H1 (cell line): ENCODE data around the gene RUFY2. TPM values are rescaled to one million over a fixed set of nuclear protein-coding genes. Genes with fewer than 3 reads are reported as not detected.

Source experiments
- CTCF ChIA-PET: fragments of 300-600 bp; sonication (Branson Sonifier 250); formaldehyde crosslinking; loops from one replicate; lab custom pipeline; 2021; ENCODE audit not compliant: partially characterized antibody; lab: Charles Lee
- POLR2A ChIA-PET: fragments of 300-600 bp; sonication (Branson Sonifier 250); formaldehyde crosslinking; loops from one replicate; lab custom pipeline; 2021; ENCODE audit warnings: inconsistent platforms; ENCODE audit not compliant: partially characterized antibody; lab: Charles Lee
- DNase-seq, 2 experiments: peaks; one replicate each; pipeline versions ENCODE4 v3.0.0 to v3.0.0-alpha.2; 2010 to 2022; ENCODE audit warnings: low spot score in 2 of 2, low read depth in 1 of 2, mixed read lengths in 1 of 2
- FAIRE-seq: peaks from 2 replicates; lab custom pipeline; 2011; peaks lifted over from hg19 to GRCh38; lab: Jason Lieb, UNC
- H2AFZ ChIP-seq: 2 replicates; pipeline ENCODE4 v1.8.1; 2012; ENCODE audit warnings: low read length, inconsistent platforms
- H2AK5ac ChIP-seq: 2 replicates; pipeline ENCODE4 v1.6.1; 2013; ENCODE audit warnings: low read depth, low read length
- H2BK120ac ChIP-seq: replicated peaks from 2 replicates; pipeline ENCODE3; 2013; ENCODE audit warnings: low read depth, low read length, inconsistent platforms
- H2BK12ac ChIP-seq: 2 replicates; pipeline ENCODE4 v1.6.1; 2013; ENCODE audit warnings: low read depth, low read length
- H2BK15ac ChIP-seq: 2 replicates; pipeline ENCODE4 v1.6.1; 2013; ENCODE audit warnings: low read length
- H2BK20ac ChIP-seq: 2 replicates; pipeline ENCODE4 v1.6.1; 2013; ENCODE audit warnings: low read length
- H2BK5ac ChIP-seq: 2 replicates; pipeline ENCODE4 v1.6.1; 2013; ENCODE audit warnings: low read depth, low read length
- H3K14ac ChIP-seq: 2 replicates; pipeline ENCODE4 v1.6.1; 2013; ENCODE audit warnings: inconsistent platforms; ENCODE audit not compliant: insufficient read length
- H3K18ac ChIP-seq: 2 replicates; pipeline ENCODE4 v1.6.1; 2013; ENCODE audit warnings: low read length; ENCODE audit errors: extremely low read depth
- H3K23ac ChIP-seq: 2 replicates; pipeline ENCODE4 v1.6.1; 2013; ENCODE audit warnings: inconsistent platforms; ENCODE audit not compliant: insufficient read length
- H3K23me2 ChIP-seq: 2 replicates; pipeline ENCODE4 v1.6.1; 2013; ENCODE audit warnings: low read depth, low read length
- H3K27ac ChIP-seq: 2 replicates; pipeline ENCODE4 v1.6.1; 2011; ENCODE audit warnings: low read depth, low read length, inconsistent platforms
- H3K27me3 ChIP-seq, 4 experiments: replicated peaks in 1 of 4; 1 replicate in 1 of 4; 2 replicates in 3 of 4; pipeline versions ENCODE4 v1.6.1 to v1.8.1; 2011 to 2013; ENCODE audit warnings: low read length in 3 of 4, mild to moderate bottlenecking in 3 of 4, inconsistent platforms in 2 of 4, mixed read lengths in 2 of 4, moderate library complexity in 1 of 4; ENCODE audit not compliant: control insufficient read depth in 3 of 4, insufficient read depth in 3 of 4; ENCODE audit errors: extremely low read depth in 1 of 4
- H3K36me3 ChIP-seq, 4 experiments: 2 replicates each; pipeline versions ENCODE4 v1.6.1 to v1.8.1; 2011 to 2013; ENCODE audit warnings: mild to moderate bottlenecking in 4 of 4, low read length in 3 of 4, moderate library complexity in 2 of 4, control low read depth in 1 of 4, inconsistent platforms in 1 of 4; ENCODE audit not compliant: insufficient read depth in 4 of 4, control insufficient read depth in 2 of 4
- H3K4ac ChIP-seq: replicated peaks from 2 replicates; pipeline ENCODE3; 2013; ENCODE audit warnings: low read length, low read depth, mixed read lengths, inconsistent platforms; ENCODE audit not compliant: insufficient read length
- H3K4me1 ChIP-seq, 4 experiments: replicated peaks in 1 of 4; 1 replicate in 1 of 4; 2 replicates in 3 of 4; pipeline versions ENCODE4 v1.6.1 to v1.8.1; 2011 to 2013; ENCODE audit warnings: low read length in 3 of 4, inconsistent platforms in 2 of 4, mixed read lengths in 1 of 4; ENCODE audit not compliant: insufficient read depth in 4 of 4, control insufficient read depth in 3 of 4
- H3K4me2 ChIP-seq, 2 experiments: 2 replicates each; pipeline versions ENCODE4 v1.6.1 to v1.8.1; 2011 to 2013; ENCODE audit warnings: low read depth in 2 of 2, low read length in 2 of 2, control low read depth in 1 of 2, inconsistent platforms in 1 of 2, mild to moderate bottlenecking in 1 of 2; ENCODE audit not compliant: insufficient read depth in 1 of 2
- H3K4me3 ChIP-seq, 4 experiments: fragments of 200-600, 300-600 bp in 1 of 4; sonication (generic), shearing (Covaris generic), sonication (Bioruptor Twin) in 1 of 4; 2 replicates each; pipeline versions ENCODE4 v1.5.1 to v1.8.1; 2011 to 2016; ENCODE audit warnings: low read length in 4 of 4, low read depth in 3 of 4, control low read depth in 2 of 4, inconsistent platforms in 2 of 4, mild to moderate bottlenecking in 2 of 4, mixed read lengths in 1 of 4, moderate library complexity in 1 of 4; ENCODE audit not compliant: insufficient read depth in 2 of 4; ENCODE audit errors: extremely low read depth in 1 of 4
- H3K56ac ChIP-seq: replicated peaks from 2 replicates; pipeline ENCODE3; 2013; ENCODE audit warnings: low read depth, mild to moderate bottlenecking, mixed read lengths, low read length, inconsistent platforms; ENCODE audit not compliant: insufficient read length
- H3K79me1 ChIP-seq: 2 replicates; pipeline ENCODE4 v1.6.1; 2013; ENCODE audit warnings: low read depth, low read length, control low read depth
- H3K79me2 ChIP-seq, 2 experiments: 2 replicates each; pipeline versions ENCODE4 v1.6.1 to v1.8.1; 2012 to 2013; ENCODE audit warnings: low read length in 2 of 2, mild to moderate bottlenecking in 2 of 2, inconsistent platforms in 1 of 2; ENCODE audit not compliant: insufficient read depth in 2 of 2, control insufficient read depth in 1 of 2
- H3K9ac ChIP-seq, 4 experiments: replicated peaks in 1 of 4; 1 replicate in 1 of 4; 2 replicates in 3 of 4; pipeline versions ENCODE4 v1.6.1 to v1.8.1; 2011 to 2013; ENCODE audit warnings: low read depth in 3 of 4, low read length in 3 of 4, control low read depth in 2 of 4, mild to moderate bottlenecking in 2 of 4, moderate library complexity in 2 of 4, inconsistent platforms in 1 of 4; ENCODE audit errors: extremely low read depth in 1 of 4
- H3K9me3 ChIP-seq, 2 experiments: 2 replicates each; pipeline versions ENCODE4 v1.6.1 to v1.8.1; 2012 to 2013; ENCODE audit warnings: mild to moderate bottlenecking in 2 of 2, moderate library complexity in 2 of 2, control low read depth in 1 of 2, inconsistent platforms in 1 of 2, low read depth in 1 of 2, low read length in 1 of 2, mixed read lengths in 1 of 2; ENCODE audit not compliant: insufficient read depth in 2 of 2
- H4K20me1 ChIP-seq, 2 experiments: replicated peaks in 1 of 2; 2 replicates each; pipeline versions ENCODE3 to v1.8.1; 2011 to 2013; ENCODE audit warnings: inconsistent platforms in 2 of 2, low read length in 2 of 2, mild to moderate bottlenecking in 1 of 2; ENCODE audit not compliant: insufficient read depth in 2 of 2, control insufficient read depth in 1 of 2
- H4K5ac ChIP-seq: 2 replicates; pipeline ENCODE4 v1.6.1; 2013; ENCODE audit warnings: low read length, low read depth, mixed read lengths, inconsistent platforms; ENCODE audit not compliant: insufficient read length
- H4K8ac ChIP-seq: 2 replicates; pipeline ENCODE4 v1.8.0; 2013; ENCODE audit warnings: mild to moderate bottlenecking, moderate library complexity, low read length, inconsistent platforms; ENCODE audit not compliant: insufficient read depth; ENCODE audit errors: extremely low read depth
- H4K91ac ChIP-seq: replicated peaks from 2 replicates; pipeline ENCODE3; 2013; ENCODE audit warnings: low read length, mixed read lengths, inconsistent platforms; ENCODE audit not compliant: insufficient read length
- ASH2L ChIP-seq: fragments of 200-600, 300-600 bp; sonication (generic); IDR thresholded peaks from one replicate; pipeline ENCODE4 v1.7.1; 2017; ENCODE audit warnings: low read length
- BACH1 ChIP-seq: IDR thresholded peaks from 2 replicates; pipeline ENCODE4 v1.6.1; 2012; ENCODE audit warnings: low read length, improper control_type of control experiment
- CHD1 ChIP-seq: IDR thresholded peaks from 2 replicates; pipeline ENCODE4 v1.6.1; 2012; ENCODE audit warnings: low read depth, low read length, improper control_type of control experiment
- EGR1 ChIP-seq: IDR thresholded peaks from 2 replicates; pipeline ENCODE4 v1.6.1; 2011; ENCODE audit warnings: low read depth, low read length, borderline replicate concordance
- HDAC2 ChIP-seq, 2 experiments: fragments of 300-600 bp in 1 of 2; sonication (generic) in 1 of 2; IDR thresholded peaks; 2 replicates each; pipeline ENCODE4 v1.6.1; 2011 to 2012; ENCODE audit warnings: low read depth in 2 of 2, low read length in 2 of 2, mild to moderate bottlenecking in 2 of 2, moderate library complexity in 2 of 2, borderline replicate concordance in 1 of 2, inconsistent platforms in 1 of 2
- JUND ChIP-seq: IDR thresholded peaks from 2 replicates; pipeline ENCODE4 v1.6.1; 2011; ENCODE audit warnings: mild to moderate bottlenecking, improper control_type of control experiment, low read length
- POLR2A ChIP-seq, 2 experiments: IDR thresholded peaks; 1 replicate in 1 of 2; 2 replicates in 1 of 2; pipeline ENCODE4 v1.6.1; 2011; ENCODE audit warnings: low read depth in 2 of 2, low read length in 2 of 2, mild to moderate bottlenecking in 2 of 2; ENCODE audit errors: control extremely low read depth in 1 of 2
- RAD21 ChIP-seq, 2 experiments: IDR thresholded peaks in 1 of 2; conservative IDR thresholded peaks in 1 of 2; 2 replicates each; pipeline ENCODE4 v1.6.1; 2011; ENCODE audit warnings: low read depth in 2 of 2, low read length in 2 of 2, improper control_type of control experiment in 1 of 2, inconsistent platforms in 1 of 2, mild to moderate bottlenecking in 1 of 2, moderate library complexity in 1 of 2
- SP1 ChIP-seq: IDR thresholded peaks from 2 replicates; pipeline ENCODE4 v1.6.1; 2011; ENCODE audit warnings: low read depth, low read length
- ZNF274 ChIP-seq: IDR thresholded peaks from 2 replicates; pipeline ENCODE4 v1.7.0; 2012; ENCODE audit warnings: low read length, borderline replicate concordance; ENCODE audit errors: extremely low read depth
- WGBS, 2 experiments: shearing (Covaris generic) in 1 of 2; methylation state at CpG; one replicate each; pipeline versions ENCODE4 v1.1.6 to v1.1.7; 2013 to 2015; ENCODE audit warnings: low lambda C conversion rate in 2 of 2, mixed read lengths in 2 of 2, inconsistent platforms in 1 of 2, low coverage in 1 of 2, missing lambda C conversion rate in 1 of 2; ENCODE audit not compliant: insufficient replicate concordance in 2 of 2, insufficient coverage in 1 of 2, insufficient read length in 1 of 2; ENCODE audit errors: extremely low coverage in 1 of 2, missing lambda C conversion rate in 1 of 2; 5-methylcytosine and 5-hydroxymethylcytosine counted together
- polyA plus RNA-seq, 7 experiments: library from polyadenylated mRNA; depleted of rRNA in 3 of 7; stranded (reverse) in 5 of 7; unstranded in 2 of 7; fragments of >200 nt in 5 of 7; fragments of 200-250 nt in 2 of 7; gene quantifications; 1 replicate in 5 of 7; 2 replicates in 1 of 7; 4 replicates in 1 of 7; pipeline versions ENCODE4 v1.2.1 to v1.2.3, GENCODE V29; 2011 to 2013; ENCODE audit warnings: missing spikeins in 2 of 7, mixed read lengths in 2 of 7
- total RNA-seq: library from RNA; stranded (reverse); fragmentation: NEBNext Ultra II Directional; extraction: Animal tissue kit (Norgen Biotek cat#: 25700); gene quantifications from 2 replicates; pipeline ENCODE4 v1.2.1, GENCODE V29; 2021
- TF ChIP-seq, protein P1 (sequence below): IDR thresholded peaks from 2 replicates; pipeline ENCODE4 v1.6.1; 2012; ENCODE audit warnings: inconsistent platforms
- TF ChIP-seq, protein P2 (sequence below): IDR thresholded peaks from 2 replicates; pipeline ENCODE4 v1.6.1; 2011; ENCODE audit warnings: low read length, improper control_type of control experiment

The RUFY2 gene
- total and polyA plus RNA-seq, 2 of the 8 experiments (the other 6 are each of a cell fraction or from before 2014, with no cell fraction given) = 3.4 to 12.0 TPM

DNA sequence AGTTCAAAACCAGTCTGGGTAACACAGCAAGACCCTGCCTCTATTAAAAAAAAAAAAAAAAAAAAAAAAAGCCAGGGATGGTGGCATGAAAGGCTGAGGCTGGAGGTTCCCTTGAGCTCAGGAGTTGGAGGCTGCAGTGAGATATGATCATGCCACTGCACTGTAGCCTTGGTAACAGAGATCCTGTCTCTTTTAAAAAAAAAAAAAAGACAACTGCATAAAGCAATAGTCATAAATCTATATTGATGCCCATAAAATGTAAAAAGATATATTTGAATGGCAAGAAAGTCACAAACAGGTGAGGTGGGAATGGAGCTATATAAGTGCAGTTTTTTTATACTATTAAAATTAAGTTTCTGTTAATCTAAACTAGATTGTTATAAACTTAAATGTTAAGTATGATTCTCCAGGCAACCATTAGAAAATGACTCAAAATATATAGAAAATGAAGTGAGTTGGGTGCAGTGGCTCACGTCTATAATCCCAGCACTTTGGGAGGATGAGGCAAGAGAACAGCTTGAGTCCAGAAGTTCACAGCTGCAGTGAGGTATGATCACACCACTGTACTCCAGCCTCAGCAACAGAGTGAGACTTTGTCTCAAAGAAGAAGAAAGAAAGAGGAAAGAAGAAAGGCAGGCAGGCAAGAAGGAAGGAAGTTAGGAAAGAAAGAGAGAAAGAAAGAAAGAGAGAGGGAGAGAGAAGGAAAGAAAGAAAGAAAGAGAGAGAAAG is 88.6 kb downstream of the RUFY2 start:
- POLR2A ChIA-PET = interaction anchor here (1.6 kb wide), 1 partner anchor 12 kb away, joined by 6 read pairs; no protein-coding TSS in a partner anchor
- TF ChIP-seq ASH2L (no peak), EGR1 (no peak), SP1 (no peak), POLR2A (IDR thresholded peaks at IDR 0.05; ENCODE audit: control extremely low read depth in 1 of 2, low read depth in 2 of 2, low read length in 2 of 2) (no peak), ZNF274 (no peak), BACH1 (no peak), RAD21 (IDR thresholded peaks at IDR 0.05 in 1 of 2, conservative IDR thresholded peaks at IDR 0.05 in 1 of 2; ENCODE audit: low read depth in 2 of 2, low read length in 2 of 2) (no peak), HDAC2 (IDR thresholded peaks at IDR 0.05; ENCODE audit: borderline replicate concordance in 1 of 2, low read depth in 2 of 2, low read length in 2 of 2) (no peak), JUND (no peak), CHD1 (no peak)
- TF ChIP-seq, protein P1, sequence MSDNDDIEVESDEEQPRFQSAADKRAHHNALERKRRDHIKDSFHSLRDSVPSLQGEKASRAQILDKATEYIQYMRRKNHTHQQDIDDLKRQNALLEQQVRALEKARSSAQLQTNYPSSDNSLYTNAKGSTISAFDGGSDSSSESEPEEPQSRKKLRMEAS = no peak
- TF ChIP-seq, protein P2, sequence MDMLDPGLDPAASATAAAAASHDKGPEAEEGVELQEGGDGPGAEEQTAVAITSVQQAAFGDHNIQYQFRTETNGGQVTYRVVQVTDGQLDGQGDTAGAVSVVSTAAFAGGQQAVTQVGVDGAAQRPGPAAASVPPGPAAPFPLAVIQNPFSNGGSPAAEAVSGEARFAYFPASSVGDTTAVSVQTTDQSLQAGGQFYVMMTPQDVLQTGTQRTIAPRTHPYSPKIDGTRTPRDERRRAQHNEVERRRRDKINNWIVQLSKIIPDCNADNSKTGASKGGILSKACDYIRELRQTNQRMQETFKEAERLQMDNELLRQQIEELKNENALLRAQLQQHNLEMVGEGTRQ = no peak

More for the DNA sequence above, 88.6 kb downstream of the RUFY2 start:
- no peak overlapping the region for H3K14ac ChIP-seq
- H3K4me1 ChIP-seq = no peaks in the 10 kb centered on the region
- CTCF ChIA-PET = interaction anchor here (1.6 kb wide), 1 partner anchor 11 kb away, joined by 5 read pairs; no protein-coding TSS in a partner anchor
- no peak overlapping the region for H2AFZ ChIP-seq
- H4K20me1 ChIP-seq = no peaks in the 10 kb centered on the region
- H3K27me3 ChIP-seq = no peaks in the 10 kb centered on the region
- no peak overlapping the region for H2BK5ac ChIP-seq
- H2BK15ac ChIP-seq = no peak overlapping the region
- H3K4ac ChIP-seq = no peak overlapping the region
- no peak overlapping the region for H3K9ac ChIP-seq
- no peak overlapping the region for H3K4me3 ChIP-seq
- no peak overlapping the region for H3K23ac ChIP-seq
- no peak overlapping the region for H3K4me2 ChIP-seq
- H3K79me1 ChIP-seq = no peaks in the 10 kb centered on the region
- no peak overlapping the region for H4K5ac ChIP-seq
- H3K56ac ChIP-seq = no peak overlapping the region
- no peak overlapping the region for H4K8ac ChIP-seq
- H2BK12ac ChIP-seq = no peak overlapping the region
- peaks cover 4 to 9% of the 10 kb centered on the region in 2 experiments; a peak in 2 of 4 replicates for H3K9me3 ChIP-seq
- no peak overlapping the region for H4K91ac ChIP-seq
- H3K79me2 ChIP-seq = no peaks in the 10 kb centered on the region
- H3K36me3 ChIP-seq = no peaks in the 10 kb centered on the region
- H2AK5ac ChIP-seq = no peak overlapping the region
- H2BK120ac ChIP-seq = no peak overlapping the region
- FAIRE-seq (no peak), DNase-seq (no peak)
- H3K27ac ChIP-seq = no peak overlapping the region
- no peak overlapping the region for H2BK20ac ChIP-seq
- 75% methylated on average over 1 of the region's 1 CpG; no CpG with 5 or more reads in 1 of the 2 experiments for WGBS, 2 experiments
- H3K23me2 ChIP-seq = no peaks in the 10 kb centered on the region
- no peak overlapping the region for H3K18ac ChIP-seq
